ENCODE measurements around the gene MRPS27. TPM values are rescaled to one million over a fixed set of nuclear protein-coding genes. Genes with fewer than 3 reads are reported as not detected.

Gene MRPS27
- total and polyA plus RNA-seq, 8 donors: 9.4 to 28.0 (median 20.6) TPM

- no peak for TF ChIP-seq CTCF (IDR thresholded peaks at IDR 0.05)
- Histone ChIP-seq H3K27me3 (no peaks in the 10 kb centered on the region), H3K4me1 (no peaks in the 10 kb centered on the region), H3K9me3 (no peaks in the 10 kb centered on the region), H3K4me3 (no peak overlapping the region), H3K36me3 (no peaks in the 10 kb centered on the region), H3K27ac (no peak overlapping the region)
- FAIRE-seq (no peak), DNase-seq (no peak), ATAC-seq (no peak)
- WGBS, 2 donors: 93 to 94% methylated on average over 2 of the region's 2 CpGs
- intact Hi-C loops (cut with DNase I): no loop called here
Observed at GRCh38 chr5:72294473-72294872, 25.6 kb downstream of the MRPS27 start.

GRCh38 chr5:72293495-72294055 lies 26.5 kb downstream of the MRPS27 start:
- FAIRE-seq (no peak), DNase-seq (no peak), ATAC-seq (no peak)
- no peak overlapping the region for H3K27ac ChIP-seq
- 92% methylated on average over 3 of the region's 3 CpGs for WGBS, 2 donors
- H3K4me1 ChIP-seq: no peaks in the 10 kb centered on the region
- H3K36me3 ChIP-seq: no peaks in the 10 kb centered on the region
- intact Hi-C loops (cut with DNase I): no loop called here
- no peak for TF ChIP-seq CTCF (IDR thresholded peaks at IDR 0.05)
- H3K27me3 ChIP-seq: no peaks in the 10 kb centered on the region
- no peaks in the 10 kb centered on the region for H3K9me3 ChIP-seq
- H3K4me3 ChIP-seq: no peak overlapping the region

GRCh38 chr5:72292411-72292810 lies 27.6 kb downstream of the MRPS27 start:
- Histone ChIP-seq H3K36me3 (no peaks in the 10 kb centered on the region), H3K27me3 (no peaks in the 10 kb centered on the region), H3K9me3 (no peaks in the 10 kb centered on the region), H3K4me3 (no peak overlapping the region), H3K27ac (no peak overlapping the region), H3K4me1 (no peaks in the 10 kb centered on the region)
- intact Hi-C loops (cut with DNase I): no loop called here
- no peak for TF ChIP-seq CTCF (IDR thresholded peaks at IDR 0.05)
- 91 to 97% methylated on average over 1 of the region's 1 CpG for WGBS, 2 donors
- DNase-seq: no peak
- FAIRE-seq: no peak
- ATAC-seq: no peak

GRCh38 chr5:72291601-72292000 lies 28.4 kb downstream of the MRPS27 start:
- no peak for DNase-seq
- H3K4me1 ChIP-seq: no peaks in the 10 kb centered on the region
- no peak overlapping the region for H3K4me3 ChIP-seq
- no peak for ATAC-seq
- H3K36me3 ChIP-seq: no peaks in the 10 kb centered on the region
- intact Hi-C loops (cut with DNase I): no loop called here
- no peak for FAIRE-seq
- H3K27me3 ChIP-seq: no peaks in the 10 kb centered on the region
- H3K9me3 ChIP-seq: no peaks in the 10 kb centered on the region
- 96% methylated on average over 3 of the region's 3 CpGs for WGBS, 2 donors
- TF ChIP-seq CTCF (IDR thresholded peaks at IDR 0.05): no peak
- H3K27ac ChIP-seq: no peak overlapping the region

- intact Hi-C loops (cut with DNase I): no loop called here
- no peak overlapping the region for H3K27ac ChIP-seq
- 94 to 97% methylated on average over 6 of the region's 6 CpGs for WGBS, 2 donors
- H3K9me3 ChIP-seq: no peaks in the 10 kb centered on the region
- no peak overlapping the region for H3K4me3 ChIP-seq
- FAIRE-seq (no peak), DNase-seq (no peak), ATAC-seq (no peak)
- no peaks in the 10 kb centered on the region for H3K4me1 ChIP-seq
- no peaks in the 10 kb centered on the region for H3K27me3 ChIP-seq
- TF ChIP-seq CTCF (IDR thresholded peaks at IDR 0.05): no peak
- H3K36me3 ChIP-seq: no peaks in the 10 kb centered on the region
Observed at GRCh38 chr5:72290356-72291133, 29.5 kb downstream of the MRPS27 start.
